Measurements from ENCODE around the gene CTIF. TPM values are rescaled to one million over a fixed set of nuclear protein-coding genes. Genes with fewer than 3 reads are reported as not detected.

The CTIF gene
- polyA plus RNA-seq (2013, experiment 1 of 2): 20.8 TPM
- 20.2 TPM for polyA plus RNA-seq (2013, experiment 2 of 2)

DNA sequence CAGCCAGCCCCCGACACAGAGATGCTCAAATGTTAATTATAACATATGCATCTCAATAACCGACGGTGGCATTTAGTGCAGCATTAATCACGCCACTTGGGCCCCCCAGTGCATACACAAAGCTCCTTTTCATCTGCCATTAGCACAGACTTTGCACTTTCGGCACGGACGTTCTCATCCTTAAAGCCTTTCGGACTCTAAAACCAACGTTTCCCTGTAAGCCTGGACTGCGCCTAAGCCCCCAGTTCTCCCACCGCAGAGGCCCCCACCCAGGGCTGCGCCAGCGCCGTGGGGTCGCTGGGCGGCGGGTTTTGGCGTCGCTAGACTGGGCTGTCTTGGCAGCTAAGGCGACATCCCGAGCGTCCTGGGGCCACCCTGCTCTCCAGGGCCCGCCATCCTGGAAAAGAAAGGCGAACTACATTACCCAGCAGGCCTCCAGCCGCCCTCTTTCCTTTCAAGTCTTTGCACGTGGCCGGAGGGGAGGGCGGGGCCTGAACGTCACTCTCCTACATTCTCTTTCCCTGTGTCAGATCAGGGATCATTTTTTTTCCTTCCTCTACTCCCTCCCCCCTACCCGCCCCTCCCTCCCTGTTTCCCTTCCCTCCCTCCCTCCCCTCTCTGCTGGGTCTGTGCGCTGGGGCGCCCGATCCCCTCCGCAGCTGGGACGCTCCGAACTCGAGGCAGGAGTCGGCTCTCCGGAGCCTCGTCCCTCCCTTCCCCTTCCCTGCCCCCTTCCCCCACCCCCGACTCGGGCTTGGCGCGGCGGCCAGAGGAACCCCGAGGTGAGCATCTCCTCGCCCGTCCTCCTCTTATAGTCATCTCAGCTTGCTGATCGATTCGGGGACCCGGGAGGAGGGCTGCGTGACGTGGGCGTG is at the start of gene CTIF:
Gene CTIF (plus strand): TSS at position 501 of the 875 bp plus-strand sequence. CDS start 80,535 bp downstream, outside the sequence.
- peaks cover 6 to 8% of the 10 kb centered on the region in 2 donors for H3K4me1 ChIP-seq (ENCODE audit: control insufficient read depth in 2 of 2, insufficient read depth in 1 of 2, low read depth in 1 of 2, low read length in 2 of 2)
- H3K4me2 ChIP-seq (ENCODE audit: insufficient read depth, low read length, poor library complexity, severe bottlenecking): peak within 1 kb of the TSS; percentile 92
- peak; percentile 93 for DNase-seq (ENCODE audit: low spot score)
- H3K23ac ChIP-seq (ENCODE audit: low read depth, low read length, poor library complexity): peak within 1 kb of the TSS; percentile 69
- H4K91ac ChIP-seq (ENCODE audit: low read depth, low read length, poor library complexity): no peak within 1 kb of the TSS
- peak within 1 kb of the TSS; percentile 99 for H2AFZ ChIP-seq (ENCODE audit: low read length)
- H3K9ac ChIP-seq (ENCODE audit: low read depth, low read length, poor library complexity): peak within 1 kb of the TSS; percentile 83
- peak within 1 kb of the TSS; percentile 84 for H3K18ac ChIP-seq (ENCODE audit: low read length)
- H2BK5ac ChIP-seq (ENCODE audit: low read length): no peak within 1 kb of the TSS
- no peak within 1 kb of the TSS for H3K4ac ChIP-seq (ENCODE audit: low read length)
- H3K27ac ChIP-seq (replicated peaks; ENCODE audit: low read length): no peak within 1 kb of the TSS
- no peak within 1 kb of the TSS for H3K14ac ChIP-seq (ENCODE audit: low read length)
- no peaks in the 10 kb centered on the region for H3K79me1 ChIP-seq (ENCODE audit: low read depth, low read length)
- H2BK120ac ChIP-seq (ENCODE audit: low read depth, low read length): no peak within 1 kb of the TSS
- H3K36me3 ChIP-seq (replicated peaks in 1 of 2; ENCODE audit: control insufficient read depth in 2 of 2, insufficient read depth in 2 of 2, low read length in 2 of 2): no peaks in the 10 kb centered on the region
- no peak within 1 kb of the TSS for H4K8ac ChIP-seq (ENCODE audit: low read depth, low read length)
- H3K4me3 ChIP-seq (ENCODE audit: low read length in 2 of 2): peak within 1 kb of the TSS; percentile 82 to 89
- H2BK15ac ChIP-seq (ENCODE audit: low read length): peak within 1 kb of the TSS; percentile 69
- no CpG with 5 or more reads among the region's 54 CpGs for WGBS, 2 donors (ENCODE audit: extremely low coverage in 2 of 2, insufficient read length in 2 of 2, insufficient replicate concordance in 1 of 2)
- peaks cover 0 to 29% (median 0%) of the 10 kb centered on the region in 3 experiments for H3K27me3 ChIP-seq (ENCODE audit: control insufficient read depth in 3 of 3, insufficient read depth in 3 of 3, low read depth in 1 of 3, low read length in 3 of 3)
- H2AK5ac ChIP-seq (ENCODE audit: low read depth, low read length): peak within 1 kb of the TSS; percentile 57
- H2BK12ac ChIP-seq (ENCODE audit: low read length): no peak within 1 kb of the TSS
- H3K9me3 ChIP-seq (replicated peaks in 1 of 2; ENCODE audit: control insufficient read depth in 2 of 2, insufficient read depth in 1 of 2, low read depth in 1 of 2, low read length in 2 of 2): no peaks in the 10 kb centered on the region

DNA sequence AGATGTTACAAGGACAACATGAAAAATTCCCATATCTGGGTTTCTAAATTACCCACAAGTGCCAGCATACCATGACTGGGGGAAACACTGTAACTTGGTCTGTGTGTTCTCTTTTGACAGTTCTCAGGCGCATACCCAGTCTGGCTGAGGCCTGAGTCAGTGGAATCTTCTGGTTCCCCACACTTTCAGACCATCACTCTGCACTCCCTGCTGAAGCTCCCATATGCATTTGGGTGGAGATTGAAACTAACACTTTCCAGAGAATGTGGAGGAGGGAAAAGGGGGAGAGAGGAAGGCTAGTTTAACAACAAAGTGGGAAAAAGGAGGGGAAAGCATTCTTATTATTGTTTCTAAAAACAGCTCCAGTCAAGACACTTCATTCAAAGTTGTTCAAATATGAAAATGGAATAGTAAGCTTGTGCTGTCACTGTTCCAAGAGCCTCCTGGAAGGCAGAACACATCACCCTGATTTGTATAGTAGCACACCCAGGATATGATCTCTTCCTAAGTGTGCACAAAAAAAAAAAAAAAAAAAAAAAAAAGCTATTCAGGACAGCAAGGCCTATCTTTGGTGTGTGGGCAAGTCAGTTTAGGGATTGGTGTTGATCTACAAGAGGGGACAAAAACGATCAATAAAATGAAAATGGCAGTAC is 48.1 kb upstream of the CTIF start:
- H3K4me2 ChIP-seq (ENCODE audit: insufficient read depth, low read length, poor library complexity, severe bottlenecking): no peak overlapping the region
- WGBS, 2 donors (ENCODE audit: extremely low coverage in 2 of 2, insufficient read length in 2 of 2, insufficient replicate concordance in 1 of 2): no CpG with 5 or more reads among the region's 2 CpGs
- DNase-seq (ENCODE audit: low spot score): no peak
- H3K9me3 ChIP-seq (replicated peaks in 1 of 2; ENCODE audit: control insufficient read depth in 2 of 2, insufficient read depth in 1 of 2, low read depth in 1 of 2, low read length in 2 of 2): peaks cover 0 to 4% of the 10 kb centered on the region in 2 donors
- H3K27me3 ChIP-seq (ENCODE audit: control insufficient read depth in 3 of 3, insufficient read depth in 3 of 3, low read depth in 1 of 3, low read length in 3 of 3): no peaks in the 10 kb centered on the region
- H4K91ac ChIP-seq (ENCODE audit: low read depth, low read length, poor library complexity): no peak overlapping the region
- H2BK15ac ChIP-seq (ENCODE audit: low read length): no peak overlapping the region
- H2AFZ ChIP-seq (ENCODE audit: low read length): no peak overlapping the region
- H2BK12ac ChIP-seq (ENCODE audit: low read length): no peak overlapping the region
- H3K4me3 ChIP-seq (ENCODE audit: low read length in 2 of 2): no peak overlapping the region
- H3K4ac ChIP-seq (ENCODE audit: low read length): no peak overlapping the region
- H3K18ac ChIP-seq (ENCODE audit: low read length): no peak overlapping the region
- H3K27ac ChIP-seq (replicated peaks; ENCODE audit: low read length): no peak overlapping the region
- H3K14ac ChIP-seq (ENCODE audit: low read length): no peak overlapping the region
- H3K4me1 ChIP-seq (ENCODE audit: control insufficient read depth in 2 of 2, insufficient read depth in 1 of 2, low read depth in 1 of 2, low read length in 2 of 2): peaks cover 3% of the 10 kb centered on the region in 2 donors
- H3K23ac ChIP-seq (ENCODE audit: low read depth, low read length, poor library complexity): no peak overlapping the region
- no peaks in the 10 kb centered on the region for H3K36me3 ChIP-seq (replicated peaks in 1 of 2; ENCODE audit: control insufficient read depth in 2 of 2, insufficient read depth in 2 of 2, low read length in 2 of 2)
- H3K79me1 ChIP-seq (ENCODE audit: low read depth, low read length): no peaks in the 10 kb centered on the region
- no peak overlapping the region for H3K9ac ChIP-seq (ENCODE audit: low read depth, low read length, poor library complexity)
- H4K8ac ChIP-seq (ENCODE audit: low read depth, low read length): no peak overlapping the region
- H2AK5ac ChIP-seq (ENCODE audit: low read depth, low read length): no peak overlapping the region
- H2BK5ac ChIP-seq (ENCODE audit: low read length): no peak overlapping the region
- H2BK120ac ChIP-seq (ENCODE audit: low read depth, low read length): no peak overlapping the region

DNA sequence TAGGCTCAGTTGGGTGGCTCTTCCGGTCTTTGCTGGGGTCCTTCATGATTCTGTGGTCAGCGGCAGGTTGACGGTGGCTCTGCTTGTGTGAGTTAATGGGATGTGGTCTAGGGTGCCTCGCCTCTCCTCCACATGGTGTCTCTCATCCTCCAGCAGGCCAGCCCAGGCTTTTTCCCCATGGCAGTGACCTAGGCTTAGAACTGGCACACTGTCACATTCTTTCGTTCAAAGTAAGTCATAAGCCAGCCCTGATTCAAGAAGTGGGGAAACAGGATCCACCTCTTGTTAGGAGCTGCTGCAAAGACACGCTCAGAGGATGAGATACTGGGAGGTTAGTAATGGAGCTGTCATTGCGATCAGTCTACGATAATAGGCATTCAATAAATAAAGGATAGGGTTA is 46.0 kb upstream of the CTIF start:
- no peak overlapping the region for H3K23ac ChIP-seq (ENCODE audit: low read depth, low read length, poor library complexity)
- no peak overlapping the region for H3K4ac ChIP-seq (ENCODE audit: low read length)
- WGBS, 2 donors (ENCODE audit: extremely low coverage in 2 of 2, insufficient read length in 2 of 2, insufficient replicate concordance in 1 of 2): no CpG with 5 or more reads among the region's 8 CpGs
- H3K27me3 ChIP-seq (ENCODE audit: control insufficient read depth in 3 of 3, insufficient read depth in 3 of 3, low read depth in 1 of 3, low read length in 3 of 3): no peaks in the 10 kb centered on the region
- H3K4me3 ChIP-seq (ENCODE audit: low read length in 2 of 2): no peak overlapping the region
- no peak overlapping the region for H3K14ac ChIP-seq (ENCODE audit: low read length)
- H3K9me3 ChIP-seq (replicated peaks in 1 of 2; ENCODE audit: control insufficient read depth in 2 of 2, insufficient read depth in 1 of 2, low read depth in 1 of 2, low read length in 2 of 2): peaks cover 3 to 4% of the 10 kb centered on the region in 2 donors
- no peak for DNase-seq (ENCODE audit: low spot score)
- H2BK12ac ChIP-seq (ENCODE audit: low read length): no peak overlapping the region
- no peak overlapping the region for H2AFZ ChIP-seq (ENCODE audit: low read length)
- H3K18ac ChIP-seq (ENCODE audit: low read length): no peak overlapping the region
- H4K8ac ChIP-seq (ENCODE audit: low read depth, low read length): no peak overlapping the region
- no peak overlapping the region for H2BK15ac ChIP-seq (ENCODE audit: low read length)
- no peak overlapping the region for H3K4me2 ChIP-seq (ENCODE audit: insufficient read depth, low read length, poor library complexity, severe bottlenecking)
- H4K91ac ChIP-seq (ENCODE audit: low read depth, low read length, poor library complexity): no peak overlapping the region
- no peak overlapping the region for H2BK5ac ChIP-seq (ENCODE audit: low read length)
- H3K9ac ChIP-seq (ENCODE audit: low read depth, low read length, poor library complexity): no peak overlapping the region
- no peaks in the 10 kb centered on the region for H3K36me3 ChIP-seq (replicated peaks in 1 of 2; ENCODE audit: control insufficient read depth in 2 of 2, insufficient read depth in 2 of 2, low read length in 2 of 2)
- H3K4me1 ChIP-seq (ENCODE audit: control insufficient read depth in 2 of 2, insufficient read depth in 1 of 2, low read depth in 1 of 2, low read length in 2 of 2): peaks cover 3% of the 10 kb centered on the region in 2 donors
- H2AK5ac ChIP-seq (ENCODE audit: low read depth, low read length): no peak overlapping the region
- no peaks in the 10 kb centered on the region for H3K79me1 ChIP-seq (ENCODE audit: low read depth, low read length)
- no peak overlapping the region for H3K27ac ChIP-seq (replicated peaks; ENCODE audit: low read length)
- H2BK120ac ChIP-seq (ENCODE audit: low read depth, low read length): no peak overlapping the region
